AG04450 (cell line): ENCODE measurements around the gene SLC2A4. TPM values are rescaled to one million over a fixed set of nuclear protein-coding genes. Genes with fewer than 3 reads are reported as not detected.

ENCODE experiments used
- CTCF ChIA-PET: fragments of 300-600, 350-600 bp; formaldehyde crosslinking; extraction: SDS; loops from one replicate; lab custom pipeline; 2022; ENCODE audit warnings: antibody characterized with exemption, inconsistent platforms; lab: Charles Lee
- POLR2A ChIA-PET: fragments of 350-600 bp; formaldehyde crosslinking; extraction: SDS; loops from one replicate; lab custom pipeline; 2021; ENCODE audit warnings: antibody characterized with exemption, inconsistent platforms; lab: Yijun Ruan, JAX
- DNase-seq: peaks from one replicate; pipeline ENCODE4 v3.0.0-alpha.2; 2011; ENCODE audit warnings: low read depth, low spot score
- H3K27ac ChIP-seq: one replicate; pipeline ENCODE4 v1.5.1; 2012; ENCODE audit warnings: low read depth, low read length, control low read depth
- H3K27me3 ChIP-seq: one replicate; pipeline ENCODE4 v1.6.0; 2012; ENCODE audit warnings: low read length; ENCODE audit not compliant: control insufficient read depth, insufficient read depth
- H3K4me3 ChIP-seq: 2 replicates; pipeline ENCODE4 v1.5.1; 2011; ENCODE audit warnings: mild to moderate bottlenecking, low read depth, low read length, control low read depth
- H3K9me3 ChIP-seq: 2 replicates; pipeline ENCODE4 v1.5.1; 2012; ENCODE audit warnings: low read length; ENCODE audit not compliant: control insufficient read depth, insufficient read depth
- polyA plus RNA-seq: library from polyadenylated mRNA; depleted of rRNA; stranded (reverse); fragments of >200 nt; gene quantifications from 2 replicates; pipeline ENCODE4 v1.2.3, GENCODE V29; 2011
- TF ChIP-seq, protein P1 (sequence below): IDR thresholded peaks from 2 replicates; pipeline ENCODE4 v1.5.1; 2011; ENCODE audit warnings: low read depth, low read length, control low read depth, inconsistent platforms

SLC2A4 gene
- polyA plus RNA-seq, 1 experiment, result 0.21 TPM

GRCh38 chr17:7235693-7236665 lies 45.5 kb upstream of the SLC2A4 start:
- POLR2A ChIA-PET, result interaction anchor here (5.7 kb wide), 1 partner anchor 15 kb away, joined by 42 read pairs; the partner anchor contains the start of genes ACADVL and DLG4
- peak overlapping the region; percentile 57 for H3K27ac ChIP-seq
- CTCF ChIA-PET, result interaction anchor here (1.2 kb wide), 1 partner anchor 16 kb away, joined by 4 read pairs; no protein-coding TSS in a partner anchor

GRCh38 chr17:7236808-7237207 lies 44.7 kb upstream of the SLC2A4 start:
- TF ChIP-seq, protein P1, sequence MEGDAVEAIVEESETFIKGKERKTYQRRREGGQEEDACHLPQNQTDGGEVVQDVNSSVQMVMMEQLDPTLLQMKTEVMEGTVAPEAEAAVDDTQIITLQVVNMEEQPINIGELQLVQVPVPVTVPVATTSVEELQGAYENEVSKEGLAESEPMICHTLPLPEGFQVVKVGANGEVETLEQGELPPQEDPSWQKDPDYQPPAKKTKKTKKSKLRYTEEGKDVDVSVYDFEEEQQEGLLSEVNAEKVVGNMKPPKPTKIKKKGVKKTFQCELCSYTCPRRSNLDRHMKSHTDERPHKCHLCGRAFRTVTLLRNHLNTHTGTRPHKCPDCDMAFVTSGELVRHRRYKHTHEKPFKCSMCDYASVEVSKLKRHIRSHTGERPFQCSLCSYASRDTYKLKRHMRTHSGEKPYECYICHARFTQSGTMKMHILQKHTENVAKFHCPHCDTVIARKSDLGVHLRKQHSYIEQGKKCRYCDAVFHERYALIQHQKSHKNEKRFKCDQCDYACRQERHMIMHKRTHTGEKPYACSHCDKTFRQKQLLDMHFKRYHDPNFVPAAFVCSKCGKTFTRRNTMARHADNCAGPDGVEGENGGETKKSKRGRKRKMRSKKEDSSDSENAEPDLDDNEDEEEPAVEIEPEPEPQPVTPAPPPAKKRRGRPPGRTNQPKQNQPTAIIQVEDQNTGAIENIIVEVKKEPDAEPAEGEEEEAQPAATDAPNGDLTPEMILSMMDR, result no peak
- H3K27me3 ChIP-seq, result no peaks in the 10 kb centered on the region
- DNase-seq, result no peak
- ChIA-PET POLR2A (interaction anchor here (5.7 kb wide), 1 partner anchor 16 kb away, joined by 42 read pairs; the partner anchor contains the start of genes ACADVL and DLG4), CTCF (interaction anchor here (1.2 kb wide), 1 partner anchor 16 kb away, joined by 4 read pairs; no protein-coding TSS in a partner anchor)
- no peak overlapping the region for H3K27ac ChIP-seq
- H3K9me3 ChIP-seq, result no peaks in the 10 kb centered on the region; the same call in 1 of the 2 replicates
- peak overlapping the region; percentile 93; the same call in 1 of the 2 replicates for H3K4me3 ChIP-seq

More at GRCh38 chr17:7235693-7236665, 45.5 kb upstream of the SLC2A4 start:
- Histone ChIP-seq H3K4me3 (no peak overlapping the region), H3K9me3 (no peaks in the 10 kb centered on the region; the same call in 1 of the 2 replicates), H3K27me3 (no peaks in the 10 kb centered on the region)
- DNase-seq, result no peak
- TF ChIP-seq, protein P1, result no peak

- CTCF ChIA-PET, result interaction anchor here (1.2 kb wide), 1 partner anchor 17 kb away, joined by 4 read pairs; no protein-coding TSS in a partner anchor
- Histone ChIP-seq H3K27me3 (no peaks in the 10 kb centered on the region), H3K9me3 (peaks cover 3% of the 10 kb centered on the region; the same call in 1 of the 2 replicates), H3K4me3 (peak overlapping the region; percentile 93), H3K27ac (peak overlapping the region; percentile 57)
- POLR2A ChIA-PET, result no interaction called here
- TF ChIP-seq, protein P1, result no peak
- no peak for DNase-seq
Measured at GRCh38 chr17:7237266-7237760, 44.2 kb upstream of the SLC2A4 start.

- Histone ChIP-seq H3K27me3 (no peaks in the 10 kb centered on the region), H3K9me3 (peaks cover 3% of the 10 kb centered on the region; the same call in 1 of the 2 replicates), H3K4me3 (peak overlapping the region; percentile 93), H3K27ac (peak overlapping the region; percentile 57)
- ChIA-PET POLR2A (interaction anchor here (0.7 to 1.3 kb wide), 2 partner anchors 16 to 18 kb away, joined by 4 to 5 read pairs; partner anchors contain the start of genes ACADVL and DLG4), CTCF (no interaction called here)
- TF ChIP-seq, protein P1, result no peak
- no peak for DNase-seq
Measured at GRCh38 chr17:7237761-7238419, 43.6 kb upstream of the SLC2A4 start.
